Heart left ventricle (tissue), 13 donors: ENCODE data around the gene TLCD3B.

Experiments used
- POLR2A ChIP-seq, 2 donors: fragments of 450-650 bp; IDR thresholded peaks; one replicate each; pipeline ENCODE4 v1.6.1; 2017; ENCODE audit warnings: antibody characterized with exemption in 2 of 2, mild to moderate bottlenecking in 2 of 2, moderate library complexity in 2 of 2
- TF ChIP-seq, protein P1 (sequence below), 12 donors: fragments of 200-600 bp; sonication (generic) in 4 of 12; IDR thresholded peaks; one replicate each; pipeline versions ENCODE4 v1.5.0 to v1.8.0; 2018 to 2022; ENCODE audit warnings: antibody characterized with exemption in 12 of 12, mild to moderate bottlenecking in 5 of 12
- donor health status: ischemic (EF 13 %, LVEDD 7.1; RV severe dilation, severe dysfunction).
- donor health status: DM: no; HTN: yes; CAD: no.
- donor health status: DM: no; HTN: no; CAD: no.
- donor health status: ischemic (EF 25% LVEDD 6.9; RV normal size, moderate dysfunction).
- donor health status: ischemic (EF 25% LVEDD 5.7; RV mildly dilated, moderate dysfunction).
- donor health status: ischemic (EF 35%, LVEDD 5.7; RV mildly dilated, moderate dysfunction).
- donor health status: nonischemic (EF 11% LVEDD 7.7; RV severe dilation, severe dysfunction).
- donor health status: DM: yes; HTN: yes; CAD: no.
- donor health status: PGD.
- donor health status: ischemic (EF 29% LVEDD 5.4; RV normal size, mild dysfunction).
- donor health status: nonischemic (EF 23%, LVEDD 6.1; RV moderate dilation, normal function).

DNA sequence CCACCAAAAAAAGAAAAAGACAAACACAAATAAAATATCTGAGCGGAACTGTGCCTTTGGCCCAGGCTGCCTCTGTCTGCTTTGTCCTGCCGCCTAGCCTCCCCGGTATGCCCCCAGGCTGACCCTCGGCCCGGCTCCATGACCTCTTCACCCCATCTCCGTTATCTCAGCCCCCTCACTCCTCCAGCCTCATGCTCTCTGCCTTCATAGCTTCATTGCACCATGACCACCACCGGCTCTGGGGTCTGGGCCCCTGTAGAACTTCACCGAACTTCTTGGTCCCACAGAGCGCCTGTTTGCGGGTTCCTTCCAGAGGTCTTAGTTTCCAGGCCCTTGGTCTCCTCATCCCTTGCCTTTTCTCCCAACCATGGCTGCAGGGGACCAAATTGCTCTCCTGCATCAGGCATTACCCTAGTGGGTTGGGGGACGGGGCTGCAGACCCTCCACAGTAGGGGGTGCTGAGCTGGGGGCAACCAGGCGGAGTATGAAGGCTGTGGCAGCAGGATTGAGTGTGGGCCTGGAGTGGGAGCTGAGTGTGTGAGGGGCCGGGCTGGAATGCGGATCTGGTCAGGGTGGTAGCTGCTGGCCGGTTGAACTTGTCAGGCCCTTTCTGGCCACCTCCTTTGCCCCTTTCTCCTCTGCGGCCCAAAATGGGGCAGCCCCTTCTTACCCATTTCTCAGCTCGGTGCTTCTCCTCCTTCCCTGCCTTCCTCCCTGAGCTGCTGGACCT is 42.6 kb downstream of the TLCD3B start:
- TF ChIP-seq, protein P1, sequence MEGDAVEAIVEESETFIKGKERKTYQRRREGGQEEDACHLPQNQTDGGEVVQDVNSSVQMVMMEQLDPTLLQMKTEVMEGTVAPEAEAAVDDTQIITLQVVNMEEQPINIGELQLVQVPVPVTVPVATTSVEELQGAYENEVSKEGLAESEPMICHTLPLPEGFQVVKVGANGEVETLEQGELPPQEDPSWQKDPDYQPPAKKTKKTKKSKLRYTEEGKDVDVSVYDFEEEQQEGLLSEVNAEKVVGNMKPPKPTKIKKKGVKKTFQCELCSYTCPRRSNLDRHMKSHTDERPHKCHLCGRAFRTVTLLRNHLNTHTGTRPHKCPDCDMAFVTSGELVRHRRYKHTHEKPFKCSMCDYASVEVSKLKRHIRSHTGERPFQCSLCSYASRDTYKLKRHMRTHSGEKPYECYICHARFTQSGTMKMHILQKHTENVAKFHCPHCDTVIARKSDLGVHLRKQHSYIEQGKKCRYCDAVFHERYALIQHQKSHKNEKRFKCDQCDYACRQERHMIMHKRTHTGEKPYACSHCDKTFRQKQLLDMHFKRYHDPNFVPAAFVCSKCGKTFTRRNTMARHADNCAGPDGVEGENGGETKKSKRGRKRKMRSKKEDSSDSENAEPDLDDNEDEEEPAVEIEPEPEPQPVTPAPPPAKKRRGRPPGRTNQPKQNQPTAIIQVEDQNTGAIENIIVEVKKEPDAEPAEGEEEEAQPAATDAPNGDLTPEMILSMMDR (IDR thresholded peaks at IDR 0.05), result no peak
- no peak for TF ChIP-seq POLR2A (IDR thresholded peaks at IDR 0.05)
